Small intestine (tissue), 7 donors: ENCODE measurements around the gene UBE2I. TPM values are rescaled to one million over a fixed set of nuclear protein-coding genes. Genes with fewer than 3 reads are reported as not detected.
"Not testable (repeated sequence)": the region's sequence is repeated elsewhere in the genome, so short reads cannot be mapped to it uniquely, and the experiment has no call there.

Experiments used
- DNase-seq, 2 donors: peaks; one replicate each; pipeline versions ENCODE4 v3.0.0 to v3.0.0-alpha.2; 2013
- FAIRE-seq: peaks from 2 replicates; lab custom pipeline; 2012; peaks lifted over from hg19 to GRCh38; lab: Jason Lieb, UNC
- H3K27ac ChIP-seq, 3 donors: one replicate each; pipeline ENCODE4 v1.5.1; 2013; ENCODE audit warnings: low read length in 2 of 3, mild to moderate bottlenecking in 2 of 3, control low read depth in 1 of 3, inconsistent platforms in 1 of 3, low read depth in 1 of 3, moderate library complexity in 1 of 3
- H3K27me3 ChIP-seq, 3 donors: one replicate each; pipeline ENCODE4 v1.6.1; 2013; ENCODE audit warnings: low read length in 3 of 3, inconsistent platforms in 1 of 3; ENCODE audit not compliant: control insufficient read depth in 3 of 3, insufficient read depth in 3 of 3
- H3K36me3 ChIP-seq, 3 donors: one replicate each; pipeline ENCODE4 v1.6.1; 2013; ENCODE audit warnings: low read length in 3 of 3, inconsistent platforms in 1 of 3, low read depth in 1 of 3, mild to moderate bottlenecking in 1 of 3, moderate library complexity in 1 of 3; ENCODE audit not compliant: control insufficient read depth in 3 of 3, insufficient read depth in 2 of 3
- H3K4me1 ChIP-seq, 3 donors: one replicate each; pipeline ENCODE4 v1.6.1; 2013; ENCODE audit warnings: low read length in 2 of 3, inconsistent platforms in 1 of 3, low read depth in 1 of 3, mild to moderate bottlenecking in 1 of 3, moderate library complexity in 1 of 3; ENCODE audit not compliant: control insufficient read depth in 3 of 3, insufficient read depth in 2 of 3
- H3K4me3 ChIP-seq, 3 donors: one replicate each; pipeline ENCODE4 v1.5.1; 2013; ENCODE audit warnings: low read length in 3 of 3, control low read depth in 1 of 3, inconsistent platforms in 1 of 3, low read depth in 1 of 3, mild to moderate bottlenecking in 1 of 3, moderate library complexity in 1 of 3
- H3K9me3 ChIP-seq, 2 donors: one replicate each; pipeline ENCODE4 v1.6.1; 2013; ENCODE audit warnings: low read depth in 1 of 2, low read length in 1 of 2; ENCODE audit not compliant: control insufficient read depth in 2 of 2, insufficient read depth in 1 of 2
- WGBS, 3 donors: extraction: QIAGEN DNeasy Blood & Tissue Kit; methylation state at CpG; one replicate each; pipeline ENCODE4 v1.1.7; 2013; 5-methylcytosine and 5-hydroxymethylcytosine counted together
- polyA plus RNA-seq, 4 donors: library from polyadenylated mRNA; stranded (reverse) in 3 of 4; unstranded in 1 of 4; fragments of 200-250 nt in 3 of 4; fragments of 120-200 nt in 1 of 4; gene quantifications; one replicate each; pipeline versions ENCODE4 v1.2.1 to v1.2.3, GENCODE V29; 2013
- donor health status: healthy with polysubstance abuse.
- donor health status: control.
- donor health status: control.
- donor health status: Bipolar disorder and iron deficiency.
- donor health status: healthy.

Gene UBE2I
- polyA plus RNA-seq, 4 donors = 38.7 to 123 (median 64.8) TPM

GRCh38 chr16:1263591-1264344, 45.7 kb upstream of the UBE2I start:
- Histone ChIP-seq H3K4me1 (no peaks in the 10 kb centered on the region), H3K36me3 (no peaks in the 10 kb centered on the region), H3K4me3 (no peak overlapping the region), H3K27me3 (peaks cover 6 to 40% (median 15%) of the 10 kb centered on the region in 3 donors), H3K9me3 (no peaks in the 10 kb centered on the region), H3K27ac (no peak overlapping the region)
- FAIRE-seq (no peak), DNase-seq (no peak)
- whole genome bisulfite sequencing, 3 donors = 60 to 81% (median 66%) methylated on average over 15 of the region's 15 CpGs

GRCh38 chr16:1264345-1265089, 44.9 kb upstream of the UBE2I start:
- Histone ChIP-seq H3K4me1 (no peaks in the 10 kb centered on the region), H3K9me3 (no peaks in the 10 kb centered on the region), H3K27ac (no peak overlapping the region), H3K27me3 (peaks cover 6 to 32% (median 15%) of the 10 kb centered on the region in 3 donors), H3K4me3 (no peak overlapping the region), H3K36me3 (no peaks in the 10 kb centered on the region)
- DNase-seq (no peak), FAIRE-seq (no peak)
- 96 to 97% (median 96%) methylated on average over 16 of the region's 16 CpGs for WGBS, 3 donors

- Histone ChIP-seq H3K27me3 (peaks cover 3 to 26% (median 8%) of the 10 kb centered on the region in 3 donors), H3K4me1 (no peaks in the 10 kb centered on the region), H3K4me3 (no peak overlapping the region), H3K36me3 (no peaks in the 10 kb centered on the region), H3K27ac (no peak overlapping the region), H3K9me3 (no peaks in the 10 kb centered on the region)
- 81 to 82% (median 82%) methylated on average over 13 of the region's 13 CpGs for WGBS, 3 donors
- FAIRE-seq = no peak
- DNase-seq = no peak
These were observed 44.3 kb upstream of the UBE2I start for GRCh38 chr16:1265090-1265630.

- no peaks in the 10 kb centered on the region for H3K9me3 ChIP-seq
- DNase-seq = no peak
- H3K36me3 ChIP-seq = no peaks in the 10 kb centered on the region
- H3K4me3 ChIP-seq = no peak overlapping the region
- H3K27ac ChIP-seq = no peak overlapping the region
- peaks cover 0 to 2% (median 0%) of the 10 kb centered on the region in 3 donors for H3K4me1 ChIP-seq
- 79 to 89% (median 82%) methylated on average over 15 to 19 of the region's 19 CpGs for WGBS, 3 donors
- FAIRE-seq = no peak
- H3K27me3 ChIP-seq = peaks cover 0 to 19% (median 3%) of the 10 kb centered on the region in 3 donors
These were observed 43.6 kb upstream of the UBE2I start for GRCh38 chr16:1265826-1266225.

GRCh38 chr16:1269418-1269817, 40.0 kb upstream of the UBE2I start:
- not testable (repeated sequence) for DNase-seq, FAIRE-seq
- WGBS, 3 donors = 76 to 91% (median 82%) methylated on average over 7 of the region's 7 CpGs

GRCh38 chr16:1271380-1271723, 38.1 kb upstream of the UBE2I start:
- Histone ChIP-seq H3K4me1 (peaks cover 0 to 17% (median 2%) of the 10 kb centered on the region in 3 donors), H3K9me3 (no peaks in the 10 kb centered on the region), H3K36me3 (no peaks in the 10 kb centered on the region), H3K27ac (peak overlapping the region in 1 of 3 donors; percentile 0), H3K27me3 (peaks cover 0 to 1% (median 0%) of the 10 kb centered on the region in 3 donors), H3K4me3 (no peak overlapping the region)
- 17 to 64% (median 31%) methylated on average over 12 of the region's 12 CpGs for WGBS, 3 donors
- peak in 1 of 2 donors; percentile 30 for DNase-seq
- FAIRE-seq = no peak

More at GRCh38 chr16:1269418-1269817, 40.0 kb upstream of the UBE2I start:
- peaks cover 0 to 17% (median 2%) of the 10 kb centered on the region in 3 donors for H3K4me1 ChIP-seq
- H3K9me3 ChIP-seq, H3K36me3 ChIP-seq, H3K27me3 ChIP-seq, H3K27ac ChIP-seq, H3K4me3 ChIP-seq: not testable (repeated sequence)

- 4 to 18% (median 5%) methylated on average over 14 to 19 of the region's 19 CpGs for WGBS, 3 donors
These were observed 37.6 kb upstream of the UBE2I start for GRCh38 chr16:1271724-1272413.

More at GRCh38 chr16:1271724-1272413, 37.6 kb upstream of the UBE2I start:
- not testable (repeated sequence) for H3K9me3 ChIP-seq, H3K36me3 ChIP-seq, H3K27ac ChIP-seq, FAIRE-seq, H3K4me3 ChIP-seq, H3K27me3 ChIP-seq
- H3K4me1 ChIP-seq = peaks cover 0 to 17% (median 2%) of the 10 kb centered on the region in 3 donors
- peak; percentile 63 to 71 for DNase-seq
